Liver (tissue), 3 donors: ENCODE data around the gene ZFAND2A.
"Not testable (repeated sequence)": the region's sequence is repeated elsewhere in the genome, so short reads cannot be mapped to it uniquely, and the experiment has no call there.

Experiments
- GABPA ChIP-seq, 2 donors: IDR thresholded peaks in 1 of 2; conservative IDR thresholded peaks in 1 of 2; 2 replicates each; pipeline ENCODE4 v1.6.1; 2016; ENCODE audit warnings: antibody characterized with exemption in 2 of 2, mild to moderate bottlenecking in 1 of 2, moderate library complexity in 1 of 2
- JUND ChIP-seq, 2 donors: IDR thresholded peaks; 2 replicates each; pipeline ENCODE4 v1.6.1; 2016; ENCODE audit warnings: antibody characterized with exemption in 2 of 2
- MAX ChIP-seq: IDR thresholded peaks from 2 replicates; pipeline ENCODE4 v1.6.1; 2016; ENCODE audit warnings: antibody characterized with exemption
- NR2F2 ChIP-seq: IDR thresholded peaks from 2 replicates; pipeline ENCODE4 v1.6.1; 2016; ENCODE audit warnings: antibody characterized with exemption
- RAD21 ChIP-seq, 2 donors: IDR thresholded peaks; 2 replicates each; pipeline ENCODE4 v1.6.1; 2016; ENCODE audit warnings: antibody characterized with exemption in 2 of 2, mild to moderate bottlenecking in 2 of 2
- RXRA ChIP-seq, 2 donors: IDR thresholded peaks; 2 replicates each; pipeline ENCODE4 v1.6.1; 2017 to 2018; ENCODE audit warnings: antibody characterized with exemption in 2 of 2, mild to moderate bottlenecking in 1 of 2
- SP1 ChIP-seq: IDR thresholded peaks from 2 replicates; pipeline ENCODE4 v1.6.1; 2018; ENCODE audit warnings: antibody characterized with exemption, mild to moderate bottlenecking
- YY1 ChIP-seq: IDR thresholded peaks from 2 replicates; pipeline ENCODE4 v1.6.1; 2016; ENCODE audit warnings: antibody characterized with exemption, mild to moderate bottlenecking
- TF ChIP-seq, protein P1 (sequence below): fragments of 150-350 bp; IDR thresholded peaks from 2 replicates; pipeline ENCODE4 v1.5.1; 2017; ENCODE audit warnings: improper control_type of control experiment, low read depth, low read length; ENCODE audit not compliant: missing input control
- TF ChIP-seq, protein P2 (sequence below): IDR thresholded peaks from 2 replicates; pipeline ENCODE4 v1.6.1; 2016; ENCODE audit warnings: antibody characterized with exemption
- donor health status: healthy.
- donor health status: healthy.

GRCh38 chr7:1115171-1116045, 44.6 kb downstream of the ZFAND2A start:
- not testable (repeated sequence) for TF ChIP-seq RXRA (IDR thresholded peaks at IDR 0.05); JUND (IDR thresholded peaks at IDR 0.05); MAX; SP1; RAD21 (IDR thresholded peaks at IDR 0.05); GABPA (IDR thresholded peaks at IDR 0.05 in 1 of 2, conservative IDR thresholded peaks at IDR 0.05 in 1 of 2); NR2F2; YY1
- TF ChIP-seq, protein P1, sequence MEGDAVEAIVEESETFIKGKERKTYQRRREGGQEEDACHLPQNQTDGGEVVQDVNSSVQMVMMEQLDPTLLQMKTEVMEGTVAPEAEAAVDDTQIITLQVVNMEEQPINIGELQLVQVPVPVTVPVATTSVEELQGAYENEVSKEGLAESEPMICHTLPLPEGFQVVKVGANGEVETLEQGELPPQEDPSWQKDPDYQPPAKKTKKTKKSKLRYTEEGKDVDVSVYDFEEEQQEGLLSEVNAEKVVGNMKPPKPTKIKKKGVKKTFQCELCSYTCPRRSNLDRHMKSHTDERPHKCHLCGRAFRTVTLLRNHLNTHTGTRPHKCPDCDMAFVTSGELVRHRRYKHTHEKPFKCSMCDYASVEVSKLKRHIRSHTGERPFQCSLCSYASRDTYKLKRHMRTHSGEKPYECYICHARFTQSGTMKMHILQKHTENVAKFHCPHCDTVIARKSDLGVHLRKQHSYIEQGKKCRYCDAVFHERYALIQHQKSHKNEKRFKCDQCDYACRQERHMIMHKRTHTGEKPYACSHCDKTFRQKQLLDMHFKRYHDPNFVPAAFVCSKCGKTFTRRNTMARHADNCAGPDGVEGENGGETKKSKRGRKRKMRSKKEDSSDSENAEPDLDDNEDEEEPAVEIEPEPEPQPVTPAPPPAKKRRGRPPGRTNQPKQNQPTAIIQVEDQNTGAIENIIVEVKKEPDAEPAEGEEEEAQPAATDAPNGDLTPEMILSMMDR, result not testable (repeated sequence)
- TF ChIP-seq, protein P2, sequence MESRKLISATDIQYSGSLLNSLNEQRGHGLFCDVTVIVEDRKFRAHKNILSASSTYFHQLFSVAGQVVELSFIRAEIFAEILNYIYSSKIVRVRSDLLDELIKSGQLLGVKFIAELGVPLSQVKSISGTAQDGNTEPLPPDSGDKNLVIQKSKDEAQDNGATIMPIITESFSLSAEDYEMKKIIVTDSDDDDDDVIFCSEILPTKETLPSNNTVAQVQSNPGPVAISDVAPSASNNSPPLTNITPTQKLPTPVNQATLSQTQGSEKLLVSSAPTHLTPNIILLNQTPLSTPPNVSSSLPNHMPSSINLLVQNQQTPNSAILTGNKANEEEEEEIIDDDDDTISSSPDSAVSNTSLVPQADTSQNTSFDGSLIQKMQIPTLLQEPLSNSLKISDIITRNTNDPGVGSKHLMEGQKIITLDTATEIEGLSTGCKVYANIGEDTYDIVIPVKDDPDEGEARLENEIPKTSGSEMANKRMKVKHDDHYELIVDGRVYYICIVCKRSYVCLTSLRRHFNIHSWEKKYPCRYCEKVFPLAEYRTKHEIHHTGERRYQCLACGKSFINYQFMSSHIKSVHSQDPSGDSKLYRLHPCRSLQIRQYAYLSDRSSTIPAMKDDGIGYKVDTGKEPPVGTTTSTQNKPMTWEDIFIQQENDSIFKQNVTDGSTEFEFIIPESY, result not testable (repeated sequence)
